HG03060 (cell line): ENCODE measurements around the gene SPATC1L.

Source experiments
- ATAC-seq: cut with Tn5 transposase; IDR thresholded peaks from one replicate; pipeline ENCODE4 v1.9.1; 2021; ENCODE audit warnings: low read depth, moderate number of reproducible peaks; ENCODE audit not compliant: unreplicated experiment

The SPATC1L gene

DNA sequence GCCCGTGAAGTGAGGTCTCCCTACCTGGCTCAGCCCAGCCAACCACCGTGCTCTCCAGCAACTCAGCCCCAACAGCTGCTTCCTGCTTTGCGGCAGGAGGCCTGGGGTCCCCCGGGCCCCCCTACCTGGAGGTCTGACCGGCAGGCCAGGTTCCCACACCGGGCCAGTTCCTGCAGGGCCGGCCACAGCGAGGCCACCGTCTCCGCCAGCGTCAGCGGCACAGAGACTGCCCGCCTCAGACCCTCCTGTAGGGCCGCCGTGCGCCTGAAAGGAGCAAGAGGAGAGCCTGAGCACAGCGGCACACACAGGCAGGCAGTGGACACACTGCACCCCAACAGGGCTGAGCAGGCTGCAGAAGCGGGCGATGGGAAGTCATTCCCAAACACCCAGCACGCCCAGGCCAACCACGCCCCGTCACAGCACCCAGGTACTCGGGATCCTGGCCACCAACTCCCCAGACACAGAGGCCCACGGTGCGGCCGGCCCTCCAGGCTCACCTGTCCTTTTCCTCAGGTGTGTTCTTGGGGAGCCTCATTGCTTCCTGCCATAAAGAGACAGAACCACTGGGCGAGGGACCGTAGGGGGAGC, 45.8 kb downstream of the SPATC1L start:
- no peak for ATAC-seq

DNA sequence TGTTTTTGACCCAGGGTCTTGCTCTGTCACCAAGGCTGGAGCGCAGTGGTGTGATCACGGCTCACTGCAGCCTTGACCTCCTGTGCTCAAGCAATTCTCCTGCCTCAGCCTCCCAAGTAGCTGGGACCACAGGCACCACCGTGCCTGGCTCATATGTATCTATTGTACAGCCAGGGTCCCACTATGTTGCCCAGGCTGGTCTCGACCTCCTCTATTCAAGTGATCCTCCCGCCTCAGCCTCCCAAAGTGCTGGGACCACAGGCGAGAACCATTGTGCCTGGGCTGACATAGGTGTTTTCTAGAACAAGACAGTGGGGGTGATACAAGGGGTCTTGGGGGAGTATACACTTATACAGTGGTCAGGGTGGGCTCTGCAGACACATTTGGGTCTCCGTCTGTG, 46.4 kb downstream of the SPATC1L start:
- ATAC-seq, result no peak

DNA sequence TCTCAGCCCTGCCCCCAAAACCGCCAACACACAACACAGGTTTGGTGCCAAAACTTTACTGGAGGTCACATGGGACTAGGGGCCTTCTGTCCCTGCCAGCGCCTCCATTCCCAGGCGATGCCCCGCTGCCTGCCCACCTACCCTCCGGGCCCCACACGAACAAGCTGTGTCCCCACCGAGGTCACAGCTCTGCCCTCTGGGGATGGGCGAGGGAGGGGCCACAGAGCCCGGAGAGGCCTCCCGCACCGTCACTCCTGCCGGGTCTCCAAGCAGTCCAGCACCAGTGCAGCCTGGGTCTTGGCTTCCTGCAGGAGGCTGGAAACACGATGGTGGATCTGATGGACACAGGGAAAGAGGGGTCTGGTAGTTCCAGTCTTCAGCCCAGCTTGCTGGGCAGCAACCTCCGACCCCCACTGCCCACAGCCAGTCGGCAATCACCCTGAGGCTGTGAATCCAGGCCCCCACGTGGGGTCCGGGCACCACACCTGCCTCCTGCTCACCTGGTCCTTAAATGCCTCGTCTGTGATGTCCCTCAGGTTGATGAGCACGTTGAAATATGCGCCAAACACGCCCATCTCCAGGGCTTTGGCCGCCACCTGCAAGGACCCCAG, 47.4 kb downstream of the SPATC1L start:
- ATAC-seq, result no peak

DNA sequence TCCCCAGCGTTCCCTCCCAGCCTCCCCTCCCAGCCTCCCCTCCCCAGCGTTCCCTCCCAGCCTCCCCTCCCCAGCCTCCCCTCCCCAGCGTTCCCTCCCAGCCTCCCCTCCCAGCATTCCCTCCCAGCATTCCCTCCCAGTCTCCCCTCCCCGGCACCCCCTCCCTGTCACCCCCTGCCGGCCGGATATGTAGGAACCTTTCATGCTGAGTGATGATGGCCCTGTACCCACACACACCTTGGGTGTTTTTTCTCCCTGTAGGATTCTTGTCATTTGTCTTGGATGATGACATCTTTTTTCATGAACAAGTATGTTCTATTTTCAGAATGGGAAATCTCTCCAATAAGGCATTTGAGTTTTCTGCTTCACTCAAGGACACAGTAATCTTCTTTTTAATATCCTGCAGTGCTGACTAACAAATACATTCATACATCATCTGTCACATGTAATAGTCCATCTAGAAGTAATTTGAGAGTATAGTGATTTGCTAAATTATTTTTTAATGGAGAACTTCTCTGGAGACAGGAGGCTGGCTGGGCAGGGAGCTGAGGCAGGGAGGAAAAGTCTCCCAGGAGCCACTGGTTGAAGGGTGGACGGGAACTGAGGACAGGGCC, 48.4 kb downstream of the SPATC1L start:
- ATAC-seq, result no peak

DNA sequence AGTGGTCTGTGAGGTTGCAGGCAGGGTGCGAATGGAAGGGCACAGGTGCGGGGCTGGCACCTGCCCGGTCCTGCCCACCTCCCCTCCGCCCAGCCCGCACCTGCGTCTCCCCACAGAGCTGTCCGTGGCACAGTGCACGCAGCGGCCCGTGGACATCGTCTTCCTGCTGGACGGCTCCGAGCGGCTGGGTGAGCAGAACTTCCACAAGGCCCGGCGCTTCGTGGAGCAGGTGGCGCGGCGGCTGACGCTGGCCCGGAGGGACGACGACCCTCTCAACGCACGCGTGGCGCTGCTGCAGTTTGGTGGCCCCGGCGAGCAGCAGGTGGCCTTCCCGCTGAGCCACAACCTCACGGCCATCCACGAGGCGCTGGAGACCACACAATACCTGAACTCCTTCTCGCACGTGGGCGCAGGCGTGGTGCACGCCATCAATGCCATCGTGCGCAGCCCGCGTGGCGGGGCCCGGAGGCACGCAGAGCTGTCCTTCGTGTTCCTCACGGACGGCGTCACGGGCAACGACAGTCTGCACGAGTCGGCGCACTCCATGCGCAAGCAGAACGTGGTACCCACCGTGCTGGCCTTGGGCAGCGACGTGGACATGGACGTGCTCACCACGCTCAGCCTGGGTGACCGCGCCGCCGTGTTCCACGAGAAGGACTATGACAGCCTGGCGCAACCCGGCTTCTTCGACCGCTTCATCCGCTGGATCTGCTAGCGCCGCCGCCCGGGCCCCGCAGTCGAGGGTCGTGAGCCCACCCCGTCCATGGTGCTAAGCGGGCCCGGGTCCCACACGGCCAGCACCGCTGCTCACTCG, 52.2 kb downstream of the SPATC1L start:
- no peak for ATAC-seq

DNA sequence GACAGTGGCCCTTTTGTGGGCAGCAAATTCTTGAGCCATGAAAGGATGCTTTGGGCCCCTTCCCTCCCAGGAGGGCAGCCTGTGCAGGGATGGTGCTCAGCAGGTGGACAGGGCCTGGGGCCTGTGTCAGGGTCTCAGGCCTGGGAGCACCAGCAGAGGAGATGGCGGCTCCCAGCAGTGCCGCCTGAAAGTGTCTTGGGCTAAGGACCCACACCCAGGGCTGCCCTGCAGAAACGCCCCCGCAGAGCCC, 52.7 kb downstream of the SPATC1L start:
- no peak for ATAC-seq

DNA sequence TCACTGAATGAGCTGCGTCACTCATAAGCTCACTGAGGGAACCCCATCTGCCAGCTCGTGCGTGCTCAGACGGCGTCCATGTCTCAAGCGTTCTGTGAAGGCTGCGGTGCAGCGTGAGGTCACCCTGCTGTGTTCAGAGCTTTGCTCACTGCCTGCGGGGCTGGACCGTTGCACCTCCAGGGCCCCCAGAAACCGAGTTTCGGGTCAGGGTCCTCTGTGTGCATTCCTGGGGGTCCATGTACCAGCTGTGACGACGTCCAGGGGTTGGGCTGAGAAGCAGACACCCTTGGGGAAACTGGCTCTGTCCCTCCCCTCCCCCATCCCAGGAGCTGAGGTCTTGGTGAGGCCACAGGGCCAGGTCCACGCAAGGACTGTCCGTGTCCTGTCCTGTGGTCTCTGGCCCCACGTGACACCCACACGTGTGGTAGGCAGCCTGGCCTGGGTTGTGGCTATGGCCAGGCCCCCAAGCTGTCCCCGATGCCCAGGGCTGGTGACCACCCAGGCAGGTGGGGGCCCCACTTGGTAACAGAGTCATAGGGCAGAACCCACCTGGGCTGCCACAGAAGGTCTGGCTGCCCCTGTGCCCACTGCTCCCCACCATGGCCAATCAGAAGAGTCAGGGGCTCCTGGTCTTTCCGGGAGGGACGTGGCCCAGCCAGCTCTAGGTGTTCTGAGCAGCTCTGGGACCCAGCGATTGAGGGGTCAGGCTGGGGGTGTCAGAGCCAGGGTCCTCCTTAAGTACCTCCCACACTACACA, 53.2 kb downstream of the SPATC1L start:
- no peak for ATAC-seq

DNA sequence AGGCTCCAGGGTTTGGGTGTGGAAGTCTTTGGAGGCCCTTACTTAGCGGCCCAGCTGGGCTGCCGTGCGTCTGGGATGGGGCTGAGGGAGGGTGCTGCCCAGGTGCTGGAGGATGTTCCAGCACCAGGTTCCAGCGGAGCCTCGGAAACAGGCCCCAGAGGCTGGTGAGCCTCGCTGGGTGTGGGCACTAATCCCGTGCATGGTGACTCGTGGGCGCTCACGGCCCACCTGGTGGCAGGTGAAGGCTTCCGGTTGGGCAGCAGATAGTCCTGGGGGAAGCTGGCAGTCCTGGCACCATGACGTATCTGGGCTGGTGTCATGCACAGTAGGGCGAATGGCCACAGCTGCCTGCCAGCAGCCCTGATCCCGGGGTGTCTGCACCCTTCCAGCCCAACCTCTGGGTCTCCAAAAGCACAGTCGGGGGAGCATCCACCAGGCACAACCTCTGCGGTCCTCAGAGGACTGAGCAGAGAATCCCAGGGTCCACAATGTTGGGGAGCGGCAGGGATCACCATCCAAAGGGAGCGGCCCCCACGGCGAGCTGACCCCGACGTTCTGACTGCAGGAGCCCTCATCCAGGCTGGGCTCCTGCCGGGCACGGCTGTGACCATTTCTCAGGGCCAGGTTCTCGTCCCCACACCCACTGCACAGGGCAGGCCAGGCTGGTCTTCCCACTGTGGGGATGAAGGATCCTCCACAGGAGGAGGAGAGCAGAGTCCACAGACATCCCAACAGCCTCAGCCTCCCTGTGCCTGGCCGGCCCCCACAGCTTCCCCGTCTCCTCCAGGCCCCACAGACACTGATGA, 54.2 kb downstream of the SPATC1L start:
- ATAC-seq, result no peak

DNA sequence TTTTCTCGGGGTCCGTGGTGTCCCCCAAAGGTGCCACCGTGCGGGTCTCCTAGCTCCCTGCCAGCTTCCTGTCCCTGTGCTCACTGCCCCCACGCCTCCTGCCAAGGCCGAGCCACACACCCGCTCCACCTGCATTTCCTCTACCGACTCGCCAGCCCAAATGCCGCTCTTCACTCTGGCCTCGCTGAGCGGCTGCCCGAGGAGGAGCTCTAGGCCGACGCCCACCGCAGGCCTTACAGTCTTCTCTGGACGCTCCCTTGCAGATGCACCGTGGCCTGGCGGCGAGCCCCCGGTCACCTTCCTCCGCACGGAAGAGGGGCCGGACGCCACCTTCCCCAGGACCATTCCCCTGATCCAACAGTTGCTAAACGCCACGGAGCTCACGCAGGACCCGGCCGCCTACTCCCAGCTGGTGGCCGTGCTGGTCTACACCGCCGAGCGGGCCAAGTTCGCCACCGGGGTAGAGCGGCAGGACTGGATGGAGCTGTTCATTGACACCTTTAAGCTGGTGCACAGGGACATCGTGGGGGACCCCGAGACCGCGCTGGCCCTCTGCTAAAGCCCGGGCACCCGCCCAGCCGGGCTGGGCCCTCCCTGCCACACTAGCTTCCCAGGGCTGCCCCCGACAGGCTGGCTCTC, 55.2 kb downstream of the SPATC1L start:
- ATAC-seq, result no peak

DNA sequence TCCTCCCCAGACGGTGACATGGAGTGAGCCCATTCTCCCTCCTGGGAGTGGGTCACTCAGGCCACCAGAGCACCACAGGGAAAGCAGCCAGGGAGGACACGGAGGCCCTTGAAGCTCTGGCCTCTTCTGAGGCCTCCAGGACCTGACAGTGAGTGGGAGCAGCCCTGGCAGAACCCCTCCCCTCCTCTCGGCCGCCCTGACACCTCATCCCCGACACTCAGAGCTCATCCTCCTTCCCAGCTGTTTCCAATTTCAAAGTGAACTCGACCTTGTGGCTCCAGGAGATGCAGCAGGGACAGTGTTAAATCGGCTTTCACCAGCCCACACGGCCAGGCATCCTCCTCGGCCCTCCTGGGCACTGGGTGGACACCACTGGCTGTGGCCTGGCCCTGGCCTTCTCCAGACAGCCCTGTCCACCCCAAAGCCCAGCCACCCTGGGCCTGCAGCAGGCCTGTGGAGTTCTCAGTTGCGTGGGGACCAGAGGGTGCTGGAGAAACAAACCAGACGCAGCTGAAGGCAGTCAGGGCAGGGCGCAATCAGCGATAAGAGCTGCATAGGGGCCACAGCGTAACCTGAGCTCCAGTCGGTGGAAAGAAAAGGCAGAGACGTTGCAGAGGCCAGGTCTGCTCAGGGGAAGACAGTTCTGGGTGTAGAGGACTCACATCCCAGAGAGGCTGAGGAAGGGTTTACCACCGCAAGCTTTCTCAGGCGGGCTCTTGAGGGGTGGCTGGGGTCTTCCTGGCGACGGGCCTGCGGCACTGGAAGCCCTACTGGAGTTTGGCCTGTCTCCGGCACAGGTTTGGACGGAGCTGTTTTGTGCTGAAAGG, 55.9 kb downstream of the SPATC1L start:
- no peak for ATAC-seq

DNA sequence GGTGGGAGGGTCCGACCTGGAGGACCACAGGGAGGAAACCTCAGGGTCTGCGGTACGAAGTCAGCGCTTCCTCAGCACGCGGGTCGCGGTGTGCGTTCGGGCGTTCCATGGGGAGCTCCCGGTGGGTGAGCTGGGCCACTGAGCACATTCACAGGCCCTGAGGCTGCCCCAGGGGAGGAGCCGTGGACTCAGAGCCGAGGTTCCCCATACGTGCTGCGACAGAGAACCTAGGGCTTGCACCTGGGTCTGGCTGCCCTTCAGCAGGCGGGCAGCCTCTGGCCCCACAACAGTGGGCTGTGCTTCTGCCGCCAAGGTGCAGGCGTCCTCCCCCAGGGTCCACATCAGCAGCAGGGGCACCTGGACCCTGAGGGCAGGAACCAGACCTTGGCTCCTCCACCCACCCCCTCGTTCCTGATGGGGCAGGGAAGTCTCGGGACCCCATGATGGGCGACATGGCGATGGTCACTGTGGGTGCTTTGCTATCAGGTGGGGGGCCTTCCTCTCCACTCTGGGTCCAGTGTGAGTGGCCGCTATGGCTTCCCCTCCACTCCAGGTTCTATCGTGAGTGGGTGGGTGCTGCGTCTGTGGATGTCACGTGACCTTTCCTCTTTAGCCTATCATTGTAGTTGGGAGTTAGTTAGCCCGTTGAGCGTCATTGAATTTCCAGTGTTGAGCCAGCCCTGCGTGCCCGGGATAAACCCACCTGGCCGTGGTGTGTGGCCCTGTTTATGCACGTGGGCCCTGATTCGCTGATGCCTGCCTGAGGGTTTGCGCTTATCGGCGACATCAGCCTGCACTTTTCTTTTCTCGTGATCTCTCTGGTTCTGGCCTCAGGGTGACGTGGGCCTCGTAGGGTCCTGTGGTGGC, 56.8 kb downstream of the SPATC1L start:
- ATAC-seq, result no peak

DNA sequence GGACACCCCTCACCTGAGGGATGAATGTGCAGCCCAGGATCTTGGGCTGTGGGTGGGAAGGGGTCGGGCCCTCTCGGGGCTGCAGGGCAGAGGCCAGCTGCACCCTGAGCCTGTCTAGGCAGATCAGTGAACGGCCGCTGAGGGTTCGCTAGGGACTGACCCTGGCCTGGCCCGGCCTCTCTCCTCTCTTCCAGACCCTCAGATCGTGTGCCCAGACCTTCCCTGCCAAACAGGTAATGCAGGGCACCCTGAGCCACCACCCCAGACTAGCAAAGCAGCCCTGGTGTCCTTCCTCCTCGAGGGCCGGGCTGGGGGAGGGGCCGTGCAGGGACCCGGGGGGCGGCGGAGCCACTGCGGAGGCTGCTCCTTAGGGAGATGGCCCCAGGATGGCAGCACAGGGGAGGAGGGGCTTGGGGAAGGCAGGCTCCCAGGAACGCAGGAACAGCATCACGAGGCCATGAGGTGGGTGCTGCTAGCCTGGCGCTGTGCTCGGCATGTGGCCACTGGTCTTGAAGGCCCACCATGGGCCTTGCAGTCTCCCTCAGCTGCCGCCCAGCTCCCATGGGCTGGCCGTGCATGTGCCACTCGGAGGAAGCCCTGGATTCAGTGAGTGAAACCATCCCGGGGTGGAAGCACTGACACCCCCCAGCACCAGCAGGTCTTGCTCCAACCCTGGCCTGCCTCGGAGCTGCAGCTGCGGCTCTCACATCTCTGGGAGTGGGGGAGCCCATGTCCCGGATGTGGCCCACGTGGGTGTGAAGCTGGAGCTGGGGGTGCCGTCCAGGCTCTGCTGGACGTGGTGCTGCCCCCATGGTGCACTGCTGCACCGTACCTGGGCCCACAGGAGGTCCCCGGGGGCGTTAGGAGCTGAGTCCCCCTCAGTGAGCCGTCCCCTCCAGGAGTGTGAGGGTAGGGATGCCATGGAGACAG, 57.7 kb downstream of the SPATC1L start:
- ATAC-seq, result no peak

DNA sequence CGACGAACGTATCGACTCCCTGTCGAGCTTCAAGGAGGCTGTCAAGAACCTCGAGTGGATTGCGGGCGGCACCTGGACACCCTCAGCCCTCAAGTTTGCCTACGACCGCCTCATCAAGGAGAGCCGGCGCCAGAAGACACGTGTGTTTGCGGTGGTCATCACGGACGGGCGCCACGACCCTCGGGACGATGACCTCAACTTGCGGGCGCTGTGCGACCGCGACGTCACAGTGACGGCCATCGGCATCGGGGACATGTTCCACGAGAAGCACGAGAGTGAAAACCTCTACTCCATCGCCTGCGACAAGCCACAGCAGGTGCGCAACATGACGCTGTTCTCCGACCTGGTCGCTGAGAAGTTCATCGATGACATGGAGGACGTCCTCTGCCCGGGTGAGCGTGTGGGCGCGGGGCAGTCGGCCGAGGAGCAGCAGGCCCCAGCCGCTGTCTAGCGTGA, 58.4 kb downstream of the SPATC1L start:
- ATAC-seq, result no peak

DNA sequence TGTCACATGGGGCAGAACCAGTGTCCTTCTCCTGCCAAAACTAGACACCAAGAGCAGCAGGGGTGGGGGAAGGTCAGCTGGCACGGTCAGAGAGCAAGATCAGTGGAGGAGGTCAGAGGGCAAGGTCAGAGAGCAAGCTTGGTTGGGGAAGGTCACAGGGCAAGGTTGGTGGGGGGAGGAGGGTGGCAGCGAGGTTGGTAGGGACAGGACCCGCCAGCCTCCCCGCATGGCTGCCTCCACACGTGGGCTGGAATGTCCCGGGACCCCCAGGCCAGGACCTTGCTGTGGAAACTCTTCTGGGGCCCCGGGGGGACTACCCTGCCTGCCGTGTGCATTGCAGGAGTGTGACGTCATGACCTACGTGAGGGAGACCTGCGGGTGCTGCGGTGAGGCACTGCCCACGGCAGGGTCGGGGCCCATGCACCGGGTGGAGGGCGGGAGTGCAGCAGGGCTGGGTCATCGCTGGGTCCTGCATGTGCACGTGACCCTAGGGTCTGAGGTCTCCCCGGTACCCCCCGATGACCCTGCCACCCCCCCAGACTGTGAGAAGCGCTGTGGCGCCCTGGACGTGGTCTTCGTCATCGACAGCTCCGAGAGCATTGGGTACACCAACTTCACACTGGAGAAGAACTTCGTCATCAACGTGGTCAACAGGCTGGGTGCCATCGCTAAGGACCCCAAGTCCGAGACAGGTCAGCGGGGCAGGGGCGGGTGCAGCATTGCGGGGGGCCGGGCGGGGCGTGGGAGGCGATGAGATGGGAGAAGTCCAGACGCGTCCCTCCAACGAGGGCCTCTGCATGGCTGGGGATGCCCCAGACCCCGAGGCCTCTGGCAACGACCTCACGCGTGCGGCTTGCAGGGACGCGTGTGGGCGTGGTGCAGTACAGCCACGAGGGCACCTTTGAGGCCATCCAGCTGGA, 59.1 kb downstream of the SPATC1L start:
- no peak for ATAC-seq

DNA sequence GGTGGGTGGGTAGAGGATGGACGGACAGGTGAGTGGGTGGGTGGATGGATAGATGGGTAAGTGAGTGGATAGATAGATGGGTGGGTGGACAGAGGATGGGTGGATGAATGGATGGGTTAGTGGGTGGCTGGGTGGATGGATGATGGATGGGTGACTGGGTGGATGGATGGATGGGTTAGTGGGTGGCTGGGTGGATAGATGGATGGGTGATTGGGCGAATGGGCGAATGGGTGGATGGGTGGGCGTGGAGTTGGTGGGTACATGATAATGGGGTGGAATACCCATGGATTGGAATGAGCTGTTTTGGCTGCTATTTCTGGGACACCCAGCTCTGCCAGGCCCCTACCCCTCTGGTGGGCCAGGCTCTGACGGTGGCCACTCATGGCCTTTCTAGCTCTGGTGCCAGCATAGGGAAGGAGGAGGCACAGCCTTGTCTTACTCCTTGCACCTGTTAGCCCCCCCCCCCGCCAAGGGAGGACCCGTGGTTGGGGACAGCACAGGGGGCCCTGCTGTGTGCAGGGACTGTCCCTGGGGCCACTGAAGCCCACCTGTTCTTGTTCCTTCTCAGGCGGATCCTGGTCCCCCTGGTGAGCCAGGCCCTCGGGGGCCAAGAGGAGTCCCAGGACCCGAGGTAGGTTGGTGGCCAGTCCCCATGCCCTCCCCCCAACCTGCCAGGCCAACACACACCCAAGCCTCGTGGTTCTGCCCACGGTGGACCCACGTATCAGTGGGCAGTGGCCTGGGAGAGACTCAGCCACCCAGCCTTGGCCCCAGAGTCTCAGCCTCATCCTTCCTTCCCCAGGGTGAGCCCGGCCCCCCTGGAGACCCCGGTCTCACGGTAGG, 60.0 kb downstream of the SPATC1L start:
- no peak for ATAC-seq
